ENCODE results near the gene NFKBIE. TPM values are rescaled to one million over a fixed set of nuclear protein-coding genes. Genes with fewer than 3 reads are reported as not detected.

Gene NFKBIE
- total RNA-seq, 1 experiment from 2014 or later, result 32.7 TPM

GRCh38 chr6:44254191-44255104 lies 10.9 kb downstream of the NFKBIE start:
- intact Hi-C loops (cut with micrococcal nuclease; ENCODE audit: unreplicated experiment), result no loop called here
- TF ChIP-seq CTCF (IDR thresholded peaks at IDR 0.05; ENCODE audit: unreplicated experiment), result no peak
- Mint-ChIP-seq H3K4me1 (ENCODE audit: low read depth, unreplicated experiment) (peaks cover 85% of the 10 kb centered on the region), H3K27me3 (ENCODE audit: unreplicated experiment) (no peaks in the 10 kb centered on the region), H3K27ac (ENCODE audit: unreplicated experiment) (peak overlapping the region; percentile 72), H3K36me3 (ENCODE audit: insufficient read depth, unreplicated experiment) (peaks cover 96% of the 10 kb centered on the region), H3K4me3 (ENCODE audit: low read depth, unreplicated experiment) (peak overlapping the region; percentile 86), H3K9me3 (ENCODE audit: low read depth, unreplicated experiment) (no peaks in the 10 kb centered on the region)
- CTCF ChIA-PET, result interaction anchor here (1.0 kb wide), 1 partner anchor 158 kb away, joined by 3 read pairs; no protein-coding TSS in a partner anchor
- BruUV-seq (replicated peaks), result no TSS peak
- no peak for DNase-seq

GRCh38 chr6:44253307-44254101 lies 11.8 kb downstream of the NFKBIE start:
- H3K27me3 Mint-ChIP-seq (ENCODE audit: unreplicated experiment), result no peaks in the 10 kb centered on the region
- peaks cover 100% of the 10 kb centered on the region for H3K36me3 Mint-ChIP-seq (ENCODE audit: insufficient read depth, unreplicated experiment)
- BruUV-seq (replicated peaks), result TSS peak; percentile 1
- H3K4me1 Mint-ChIP-seq (ENCODE audit: low read depth, unreplicated experiment), result peaks cover 88% of the 10 kb centered on the region
- H3K27ac Mint-ChIP-seq (ENCODE audit: unreplicated experiment), result peak overlapping the region; percentile 72
- H3K9me3 Mint-ChIP-seq (ENCODE audit: low read depth, unreplicated experiment), result no peaks in the 10 kb centered on the region
- CTCF ChIA-PET, result interaction anchor here (0.5 to 1.0 kb wide), 3 partner anchors 17 to 157 kb away, joined by 3 to 4 read pairs (median 3); no protein-coding TSS in a partner anchor
- intact Hi-C loops (cut with micrococcal nuclease; ENCODE audit: unreplicated experiment), result no loop called here
- TF ChIP-seq CTCF (IDR thresholded peaks at IDR 0.05; ENCODE audit: unreplicated experiment), result peak; percentile 57
- DNase-seq, result peak; percentile 93
- peak overlapping the region; percentile 86 for H3K4me3 Mint-ChIP-seq (ENCODE audit: low read depth, unreplicated experiment)

- Mint-ChIP-seq H3K27me3 (ENCODE audit: unreplicated experiment) (no peaks in the 10 kb centered on the region), H3K27ac (ENCODE audit: unreplicated experiment) (peak overlapping the region; percentile 6), H3K9me3 (ENCODE audit: low read depth, unreplicated experiment) (no peaks in the 10 kb centered on the region), H3K4me3 (ENCODE audit: low read depth, unreplicated experiment) (peak overlapping the region; percentile 0), H3K4me1 (ENCODE audit: low read depth, unreplicated experiment) (peaks cover 79% of the 10 kb centered on the region), H3K36me3 (ENCODE audit: insufficient read depth, unreplicated experiment) (peaks cover 100% of the 10 kb centered on the region)
- DNase-seq, result no peak
- CTCF ChIA-PET, result interaction anchor here (0.7 to 0.8 kb wide), 2 partner anchors 80 to 140 kb away, joined by 3 read pairs; no protein-coding TSS in a partner anchor
- no peak for TF ChIP-seq CTCF (IDR thresholded peaks at IDR 0.05; ENCODE audit: unreplicated experiment)
- intact Hi-C loops (cut with micrococcal nuclease; ENCODE audit: unreplicated experiment), result no loop called here
- BruUV-seq (replicated peaks), result no TSS peak
Measured at GRCh38 chr6:44251576-44252524, 13.5 kb downstream of the NFKBIE start.
